Smooth muscle cell (in vitro differentiated cells): ENCODE measurements around the gene CHAMP1. TPM values are rescaled to one million over a fixed set of nuclear protein-coding genes. Genes with fewer than 3 reads are reported as not detected.

Experiments
- DNase-seq: peaks from one replicate; lab custom pipeline; 2025; ENCODE audit not compliant: unreplicated experiment; lab: John Stamatoyannopoulos, UW
- H2AFZ ChIP-seq: fragments of 200-600 bp; sonication (generic); 2 replicates; pipeline ENCODE4 v1.6.0; 2016; ENCODE audit warnings: antibody characterized with exemption, low read depth, mild to moderate bottlenecking
- H3F3A ChIP-seq: fragments of 200-600 bp; sonication (generic); 2 replicates; pipeline ENCODE4 v1.6.0; 2017; ENCODE audit warnings: antibody characterized with exemption, low read depth
- H3K27ac ChIP-seq: fragments of 200-600 bp; sonication (generic); 2 replicates; pipeline ENCODE4 v1.5.1; 2016; ENCODE audit warnings: low read depth, mild to moderate bottlenecking
- H3K27me3 ChIP-seq: fragments of 200-600 bp; sonication (generic); 2 replicates; pipeline ENCODE4 v1.6.1; 2016; ENCODE audit warnings: low read depth, mild to moderate bottlenecking
- H3K36me3 ChIP-seq: fragments of 200-600 bp; sonication (generic); 2 replicates; pipeline ENCODE4 v1.5.1; 2016; ENCODE audit warnings: low read depth
- H3K4me1 ChIP-seq: fragments of 200-600 bp; sonication (generic); 2 replicates; pipeline ENCODE4 v1.5.1; 2016; ENCODE audit warnings: low read depth
- H3K4me2 ChIP-seq: fragments of 200-600 bp; sonication (generic); 2 replicates; pipeline ENCODE4 v1.6.0; 2016; ENCODE audit warnings: mild to moderate bottlenecking
- H3K4me3 ChIP-seq: fragments of 200-600 bp; sonication (generic); 2 replicates; pipeline ENCODE4 v1.5.1; 2016; ENCODE audit warnings: mild to moderate bottlenecking
- H3K79me2 ChIP-seq: fragments of 200-600 bp; sonication (generic); 2 replicates; pipeline ENCODE4 v1.6.0; 2016; ENCODE audit warnings: low read depth, mild to moderate bottlenecking
- H3K9ac ChIP-seq: fragments of 200-600 bp; sonication (generic); 2 replicates; pipeline ENCODE4 v1.6.0; 2016; ENCODE audit warnings: low read depth
- H3K9me3 ChIP-seq: fragments of 200-600 bp; sonication (generic); replicated peaks from 2 replicates; pipeline ENCODE4 v1.5.1; 2016; ENCODE audit warnings: low read depth
- H4K20me1 ChIP-seq: fragments of 200-600 bp; sonication (generic); 2 replicates; pipeline ENCODE4 v1.6.0; 2016; ENCODE audit warnings: low read depth
- CTCF ChIP-seq: fragments of 200-600 bp; sonication (generic); IDR thresholded peaks from 2 replicates; pipeline ENCODE4 v1.5.1; 2017; ENCODE audit warnings: borderline replicate concordance, mild to moderate bottlenecking, antibody characterized with exemption; ENCODE audit not compliant: insufficient read depth, poor library complexity, severe bottlenecking
- WGBS: methylation state at CpG from one replicate; pipeline ENCODE4 v1.1.7; 2016; ENCODE audit warnings: low lambda C conversion rate; 5-methylcytosine and 5-hydroxymethylcytosine counted together
- polyA plus RNA-seq: library from polyadenylated mRNA; unstranded; fragments of >200 nt; fragmentation: Nextera tagmentation; extraction: Ambion mirVana; gene quantifications from 2 replicates; pipeline ENCODE4 v1.2.1, GENCODE V29; 2016
- total RNA-seq: library from RNA; depleted of rRNA; stranded (reverse); fragments of >200 nt; gene quantifications from 2 replicates; pipeline ENCODE4 v1.2.3, GENCODE V29; 2014

Gene CHAMP1
- total and polyA plus RNA-seq, 2 experiments from 2014 or later, result 12.1 to 20.6 TPM

- H3K4me3 ChIP-seq, result no peak overlapping the region
- 87% methylated on average over 6 of the region's 6 CpGs for WGBS
- TF ChIP-seq CTCF, result no peak
- H3K36me3 ChIP-seq, result peaks cover 4% of the 10 kb centered on the region
- peaks cover 3% of the 10 kb centered on the region for H3K79me2 ChIP-seq
- no peaks in the 10 kb centered on the region for H3K27me3 ChIP-seq
- no peak for DNase-seq
- H3K4me2 ChIP-seq, result no peak overlapping the region
- no peaks in the 10 kb centered on the region for H3K9me3 ChIP-seq
- H2AFZ ChIP-seq, result no peak overlapping the region
- no peak overlapping the region for H3K27ac ChIP-seq
- peaks cover under 1% of the 10 kb centered on the region for H4K20me1 ChIP-seq
- H3K9ac ChIP-seq, result no peak overlapping the region
- H3F3A ChIP-seq, result peaks cover 4% of the 10 kb centered on the region
- peaks cover 2% of the 10 kb centered on the region for H3K4me1 ChIP-seq
Observed at GRCh38 chr13:114309806-114310410, 4.4 kb upstream of the CHAMP1 start.

DNA sequence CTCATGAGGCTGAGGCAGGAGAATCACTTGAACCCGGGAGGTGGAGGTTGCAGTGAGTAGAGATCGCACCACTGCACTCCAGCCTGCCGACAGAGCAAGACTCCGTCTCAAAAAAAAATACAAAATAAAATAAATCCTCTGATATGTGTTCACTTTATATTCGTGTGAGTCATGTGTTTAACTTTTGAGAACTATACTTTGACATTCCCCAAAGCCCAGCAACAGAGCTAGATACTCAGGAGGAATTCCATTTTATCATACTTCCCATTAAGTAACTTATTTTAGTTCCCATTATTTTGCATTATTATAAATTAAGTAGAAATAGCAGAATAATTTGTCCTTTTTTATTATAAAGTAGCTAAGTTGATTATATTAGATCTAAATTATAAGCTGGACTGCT, 3.3 kb upstream of the CHAMP1 start:
- H3K27ac ChIP-seq, result no peak overlapping the region
- peaks cover 7% of the 10 kb centered on the region for H3F3A ChIP-seq
- no peak for DNase-seq
- no peak overlapping the region for H2AFZ ChIP-seq
- no peak overlapping the region for H3K9ac ChIP-seq
- H3K79me2 ChIP-seq, result peaks cover 13% of the 10 kb centered on the region
- H4K20me1 ChIP-seq, result peaks cover 9% of the 10 kb centered on the region
- 79% methylated on average over 5 of the region's 5 CpGs for WGBS
- H3K4me1 ChIP-seq, result peaks cover 9% of the 10 kb centered on the region
- TF ChIP-seq CTCF, result no peak
- H3K4me2 ChIP-seq, result no peak overlapping the region
- no peak overlapping the region for H3K4me3 ChIP-seq
- H3K36me3 ChIP-seq, result peaks cover 4% of the 10 kb centered on the region
- H3K27me3 ChIP-seq, result no peaks in the 10 kb centered on the region
- H3K9me3 ChIP-seq, result no peaks in the 10 kb centered on the region

DNA sequence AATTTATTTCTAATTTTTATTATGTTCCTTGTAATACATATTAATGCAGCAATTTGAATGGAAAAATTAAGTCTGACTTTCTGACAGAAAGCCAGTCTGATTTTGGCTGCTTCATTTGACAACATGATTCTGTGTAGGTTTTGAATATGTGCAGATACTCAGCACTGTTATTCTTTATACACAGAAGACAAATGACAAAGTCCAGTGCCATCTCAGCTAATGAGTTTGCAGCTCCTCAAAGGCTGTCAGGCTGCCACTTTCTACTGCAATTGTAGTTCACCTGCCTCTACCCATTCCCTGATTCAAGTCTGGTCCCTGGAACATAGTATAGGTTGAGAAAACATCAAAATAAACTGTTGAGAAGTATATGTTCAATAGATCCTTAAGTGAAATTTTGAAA, 2.9 kb upstream of the CHAMP1 start:
- peaks cover 9% of the 10 kb centered on the region for H4K20me1 ChIP-seq
- H3K36me3 ChIP-seq, result peaks cover 4% of the 10 kb centered on the region
- no peak overlapping the region for H3K4me3 ChIP-seq
- H3K9ac ChIP-seq, result no peak overlapping the region
- DNase-seq, result no peak
- H3K4me1 ChIP-seq, result peaks cover 9% of the 10 kb centered on the region
- H2AFZ ChIP-seq, result no peak overlapping the region
- H3K4me2 ChIP-seq, result no peak overlapping the region
- H3K27ac ChIP-seq, result no peak overlapping the region
- H3K9me3 ChIP-seq, result no peaks in the 10 kb centered on the region
- no peaks in the 10 kb centered on the region for H3K27me3 ChIP-seq
- no peak for TF ChIP-seq CTCF
- H3K79me2 ChIP-seq, result peaks cover 18% of the 10 kb centered on the region
- peaks cover 7% of the 10 kb centered on the region for H3F3A ChIP-seq

GRCh38 chr13:114311908-114312307, 2.4 kb upstream of the CHAMP1 start:
- no peak for TF ChIP-seq CTCF
- H3K27ac ChIP-seq, result no peak overlapping the region
- no peak overlapping the region for H2AFZ ChIP-seq
- H3K4me3 ChIP-seq, result no peak overlapping the region
- 78% methylated on average over 2 of the region's 2 CpGs for WGBS
- peaks cover 23% of the 10 kb centered on the region for H3K79me2 ChIP-seq
- H3K4me1 ChIP-seq, result peaks cover 9% of the 10 kb centered on the region
- H4K20me1 ChIP-seq, result peaks cover 9% of the 10 kb centered on the region
- no peak for DNase-seq
- no peaks in the 10 kb centered on the region for H3K27me3 ChIP-seq
- no peaks in the 10 kb centered on the region for H3K36me3 ChIP-seq
- no peak overlapping the region for H3K9ac ChIP-seq
- H3K9me3 ChIP-seq, result no peaks in the 10 kb centered on the region
- peaks cover 7% of the 10 kb centered on the region for H3F3A ChIP-seq
- H3K4me2 ChIP-seq, result no peak overlapping the region
